GM18505 (cell line): ENCODE results near the gene CTSH.

ENCODE experiments used
- ATAC-seq: cut with Tn5 transposase; IDR thresholded peaks from one replicate; pipeline ENCODE4 v1.9.1; 2021; ENCODE audit not compliant: unreplicated experiment
- POLR2A ChIP-seq: IDR thresholded peaks from 4 replicates; pipeline ENCODE4 v1.6.1; 2011; ENCODE audit warnings: borderline replicate concordance; ENCODE audit not compliant: insufficient read depth, insufficient read length; ENCODE audit errors: extremely low read depth

The CTSH gene

DNA sequence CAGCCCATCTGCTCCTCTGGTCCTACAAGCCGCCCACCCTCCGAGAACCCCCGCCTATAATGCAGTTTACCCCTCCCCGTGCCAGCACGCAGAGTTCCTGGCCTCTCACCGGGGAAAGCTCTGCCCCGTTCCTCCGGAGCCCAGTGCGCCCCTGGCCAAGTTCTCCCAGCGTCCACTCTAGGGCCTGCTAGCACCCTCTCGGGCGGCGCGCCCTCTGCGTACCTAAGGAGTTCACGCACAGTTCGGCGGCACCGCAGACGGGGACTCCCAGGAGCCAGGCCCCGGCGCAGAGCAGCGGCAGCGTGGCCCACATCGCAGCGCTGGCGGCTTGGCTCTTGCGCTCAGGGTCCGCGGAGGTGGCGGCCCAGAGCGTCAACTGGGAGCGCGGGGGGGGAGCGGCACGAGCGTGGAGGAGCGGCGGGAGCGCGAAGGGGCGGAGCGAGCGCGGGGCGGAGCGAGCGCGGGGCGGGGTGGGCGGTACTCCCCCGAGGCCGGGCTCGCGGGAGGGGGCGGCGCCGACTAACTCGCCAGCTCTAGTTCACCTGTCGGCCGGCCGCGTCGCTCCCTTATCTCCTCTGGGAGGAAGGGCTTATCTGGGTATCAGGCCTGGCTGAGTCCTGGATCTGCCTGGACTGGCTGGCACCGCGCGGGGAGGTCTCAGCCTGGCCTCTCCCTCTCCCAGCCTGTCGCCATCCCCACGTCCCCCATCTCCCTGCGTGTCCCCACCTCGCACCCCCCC is at the start of gene CTSH:
Gene CTSH (minus strand): TSS at position 378 of the 739 bp plus-strand sequence. CDS start 65 bp downstream, at position 313.
- peak; percentile 91 for TF ChIP-seq POLR2A
- peak; percentile 63 for ATAC-seq

- ATAC-seq = no peak
- no peak for TF ChIP-seq POLR2A
Observed at GRCh38 chr15:78993931-78994530, 49.2 kb upstream of the CTSH start.

DNA sequence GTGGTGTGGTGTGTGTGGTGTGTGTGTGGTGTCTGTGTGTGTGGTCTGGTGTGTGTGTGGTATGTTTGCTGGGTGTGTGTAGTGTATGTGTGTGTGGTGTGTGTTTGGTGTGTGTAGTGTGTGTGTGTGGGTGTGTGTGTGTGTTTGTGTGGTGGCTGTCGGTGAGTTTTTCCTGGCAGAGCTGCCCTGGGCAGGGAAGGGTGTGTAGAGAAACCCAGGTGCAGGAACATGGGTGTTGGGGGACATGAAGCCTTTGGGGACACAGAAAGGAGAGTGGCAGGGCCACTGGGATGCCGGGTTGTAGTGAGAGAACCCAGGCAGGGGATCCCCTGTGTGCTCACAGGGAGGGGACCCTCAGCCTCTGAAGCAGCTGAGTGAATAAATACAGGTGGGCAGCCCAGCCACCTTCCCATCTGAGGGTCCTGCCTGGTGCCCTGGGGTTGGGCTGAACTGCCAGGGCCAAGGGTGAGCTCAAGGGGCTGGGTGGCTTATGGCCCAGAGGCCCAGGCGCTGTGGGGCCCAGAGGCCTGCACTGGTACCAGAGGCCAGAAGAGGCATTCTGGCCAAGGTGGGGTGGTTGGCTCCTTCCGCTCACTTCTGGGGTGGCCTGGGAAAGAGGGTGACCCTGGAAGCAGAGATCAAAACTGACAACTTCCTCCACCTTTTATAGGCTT is 48.5 kb upstream of the CTSH start:
- no peak for TF ChIP-seq POLR2A

GRCh38 chr15:78992416-78993256 is 47.8 kb upstream of the CTSH start:
- ATAC-seq = no peak
- no peak for TF ChIP-seq POLR2A

More for the DNA sequence above, 48.5 kb upstream of the CTSH start:
- no peak for ATAC-seq

DNA sequence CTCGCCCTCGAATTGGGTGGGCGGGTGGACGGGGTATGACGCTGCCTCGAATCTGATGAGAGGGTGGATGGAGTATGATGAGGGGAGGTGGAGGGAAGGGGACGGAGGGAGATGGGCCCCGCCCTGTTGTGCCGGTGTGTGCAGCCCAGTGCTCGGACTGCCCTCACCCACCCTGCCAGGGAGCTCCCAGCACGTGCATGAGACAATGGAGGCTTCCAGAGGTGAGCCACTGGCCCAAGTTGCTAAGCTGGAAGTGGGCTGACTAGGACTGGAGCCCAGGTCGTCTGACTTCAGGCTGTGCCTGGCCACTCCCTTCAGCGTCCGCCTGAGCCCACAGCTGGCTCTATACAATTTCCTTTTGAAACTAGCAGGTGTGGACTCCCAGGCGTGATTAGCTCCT is 47.0 kb upstream of the CTSH start:
- no peak for TF ChIP-seq POLR2A
- no peak for ATAC-seq

DNA sequence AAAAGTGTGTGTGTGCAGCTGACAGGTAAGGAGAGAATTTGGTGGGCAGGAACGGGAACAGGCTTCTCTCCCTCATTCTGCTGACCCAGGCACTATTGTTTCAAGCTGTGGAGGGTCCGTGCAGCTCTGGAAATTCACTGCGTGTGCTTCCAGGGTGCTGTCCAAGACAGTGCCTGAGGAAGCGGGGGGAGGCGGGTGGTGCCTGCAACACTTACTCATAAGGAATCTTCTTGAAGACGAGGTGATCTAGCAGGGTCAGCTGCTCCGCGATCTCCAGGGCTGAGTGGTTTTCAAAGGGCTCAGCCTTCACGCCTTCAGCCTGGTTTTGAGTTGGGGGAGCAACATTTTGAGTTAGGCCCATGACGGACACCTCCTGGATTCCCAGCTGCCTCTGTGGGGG is 46.6 kb upstream of the CTSH start:
- TF ChIP-seq POLR2A = no peak
- no peak for ATAC-seq

- TF ChIP-seq POLR2A = no peak
- no peak for ATAC-seq
Observed at GRCh38 chr15:78990278-78990677, 45.4 kb upstream of the CTSH start.

GRCh38 chr15:78989701-78990240 is 44.9 kb upstream of the CTSH start:
- no peak for TF ChIP-seq POLR2A
- ATAC-seq = no peak

DNA sequence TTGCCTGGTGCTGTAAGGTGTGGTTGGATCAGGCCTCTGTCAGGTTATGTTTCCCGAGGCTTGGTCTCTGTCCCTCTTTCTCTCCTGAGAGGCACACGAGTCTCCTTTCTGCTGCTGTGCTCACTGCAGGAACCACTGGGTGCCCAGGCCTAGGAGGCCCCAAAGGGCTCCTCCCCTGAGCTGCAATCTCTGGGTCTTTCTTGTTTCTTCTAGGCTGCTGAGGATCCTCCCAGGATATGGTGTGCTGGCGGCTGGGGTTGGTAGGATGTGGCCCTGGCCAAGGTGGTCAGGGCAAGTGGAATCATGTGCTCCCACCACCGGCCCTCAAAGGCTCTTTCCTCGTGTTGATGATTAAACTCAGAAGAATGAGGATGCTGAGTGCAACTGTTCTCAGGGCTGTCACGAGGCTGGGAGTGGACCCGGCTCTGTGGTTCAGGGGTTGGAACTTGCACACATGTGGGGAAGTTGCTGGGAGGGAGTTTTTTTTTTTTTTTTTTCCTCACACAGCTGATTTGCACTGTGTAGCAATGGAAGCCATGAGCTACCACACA is 43.6 kb upstream of the CTSH start:
- ATAC-seq = no peak

GRCh38 chr15:78987556-78988360 is 42.9 kb upstream of the CTSH start:
- no peak for ATAC-seq
- TF ChIP-seq POLR2A = no peak

More for the DNA sequence above, 43.6 kb upstream of the CTSH start:
- no peak for TF ChIP-seq POLR2A

DNA sequence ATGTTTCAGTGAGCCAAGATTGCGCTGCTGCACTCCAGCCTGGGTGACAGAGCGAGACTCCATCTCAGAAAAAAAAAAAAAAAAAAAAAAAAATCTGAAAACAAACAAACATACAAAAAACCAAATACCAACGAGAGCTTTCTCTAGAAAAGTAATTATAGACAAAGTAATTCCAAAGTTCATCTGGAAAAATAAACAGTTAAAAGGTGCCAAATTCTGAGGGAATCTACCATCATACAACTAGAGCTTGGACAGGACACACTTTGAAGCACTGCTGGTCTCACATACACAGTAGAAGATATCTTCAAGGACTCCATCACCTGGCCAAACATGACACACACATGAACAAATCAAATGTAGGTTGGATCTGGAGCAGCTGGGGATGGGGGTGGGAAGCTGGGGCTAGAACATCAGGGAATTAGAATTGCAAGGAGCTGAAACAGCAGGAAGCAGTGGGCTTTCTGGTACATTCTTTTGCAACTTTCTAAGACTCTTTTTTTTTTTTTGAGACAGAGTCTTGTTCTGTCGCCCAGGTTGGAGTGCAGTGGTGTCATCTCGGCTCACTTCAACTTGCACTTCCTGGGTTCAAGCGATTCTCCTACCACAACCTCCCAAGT is 41.1 kb upstream of the CTSH start:
- no peak for ATAC-seq
- TF ChIP-seq POLR2A = no peak
